Calu3 (cell line): ENCODE data around the gene GTSE1. TPM values are rescaled to one million over a fixed set of nuclear protein-coding genes. Genes with fewer than 3 reads are reported as not detected.

Experiments used
- Bru-seq: library from RNA; stranded (reverse); fragments of 400-500 nt; gene quantifications from one replicate; lab custom pipeline; 2021; lab: Mats Ljungman, UMichigan
- BruChase-seq, 2 experiments: library from RNA; stranded (reverse); fragments of 400-500 nt; gene quantifications; one replicate each; lab custom pipeline; 2021; lab: Mats Ljungman, UMichigan
- BruUV-seq: library from RNA; stranded (reverse); fragments of 400-500 nt; replicated peaks from 2 replicates; lab custom pipeline; 2021; lab: Mats Ljungman, UMichigan
- CTCF ChIA-PET: fragments of 300-600 bp; sonication (Branson Sonifier 250); formaldehyde crosslinking; loops from one replicate; lab custom pipeline; 2022; ENCODE audit warnings: antibody characterized with exemption; lab: Charles Lee
- DNase-seq: peaks from one replicate; pipeline ENCODE4 v3.0.0; 2022
- H3K27ac Mint-ChIP-seq: one replicate; pipeline ENCODE4 v1.8.0; 2022; ENCODE audit warnings: mixed read lengths; ENCODE audit not compliant: unreplicated experiment
- H3K27me3 Mint-ChIP-seq: one replicate; pipeline ENCODE4 v1.8.0; 2022; ENCODE audit warnings: mixed read lengths; ENCODE audit not compliant: unreplicated experiment
- H3K36me3 Mint-ChIP-seq: one replicate; pipeline ENCODE4 v1.8.0; 2022; ENCODE audit warnings: mild to moderate bottlenecking, moderate library complexity, mixed read lengths; ENCODE audit not compliant: insufficient read depth, unreplicated experiment
- H3K4me1 Mint-ChIP-seq: one replicate; pipeline ENCODE4 v1.8.0; 2022; ENCODE audit warnings: mild to moderate bottlenecking, low read depth, mixed read lengths; ENCODE audit not compliant: unreplicated experiment
- H3K4me3 Mint-ChIP-seq: one replicate; pipeline ENCODE4 v1.8.0; 2022; ENCODE audit warnings: mild to moderate bottlenecking, low read depth, moderate library complexity, mixed read lengths; ENCODE audit not compliant: unreplicated experiment
- H3K9me3 Mint-ChIP-seq: one replicate; pipeline ENCODE4 v1.8.0; 2022; ENCODE audit warnings: low read depth, mixed read lengths; ENCODE audit not compliant: unreplicated experiment
- intact Hi-C: fragments of 100-400 bp; cut with micrococcal nuclease; formaldehyde crosslinking; loops from one replicate; pipeline ENCODE4 v1.10.0; 2022; ENCODE audit not compliant: unreplicated experiment
- long read RNA-seq: library from polyadenylated mRNA; stranded (forward); transcript quantifications from one replicate; pipeline ENCODE4 v2.0.0, GENCODE V29; 2022
- total RNA-seq: library from RNA; stranded (reverse); gene quantifications from 2 replicates; pipeline ENCODE4 v1.2.3, GENCODE V29; 2022
- TF ChIP-seq, protein P1 (sequence below): fragments of 200-600 bp; IDR thresholded peaks from one replicate; pipeline ENCODE4 v1.8.0; 2022; ENCODE audit warnings: antibody characterized with exemption; ENCODE audit not compliant: unreplicated experiment

Gene GTSE1
- 48.0 and 53.5 TPM in 2 replicates for total RNA-seq
- Bru-seq, nascent RNA, result percentile 72 among the genes with signal in this experiment
- percentile 81 among the genes with signal in this experiment for BruChase-seq, experiment 1, labeled RNA remaining after a 6-hour chase
- percentile 83 among the genes with signal in this experiment for BruChase-seq, experiment 2, labeled RNA remaining after a 2-hour chase
- long read RNA-seq, transcript GTSE1-201 (12 exons, 3,112 nt), result major isoform, 6 of 25 reads
- long read RNA-seq, partial matches to known transcripts, result 11 of 25 reads
- long read RNA-seq, other reads (novel, unspliced or antisense), result 8 of 25 reads

GRCh38 chr22:46296257-46297150 lies at the start of gene GTSE1:
Gene GTSE1 (plus strand): TSS chr22:46296870. CDS start chr22:46297401, 531 bp downstream.
- CTCF ChIA-PET, result interaction anchor here (0.8 to 1.6 kb wide), 5 partner anchors 11 to 313 kb away, joined by 3 to 8 read pairs (median 4); no protein-coding TSS in a partner anchor
- Mint-ChIP-seq H3K36me3 (peaks cover 54% of the 10 kb centered on the region), H3K4me3 (peak within 1 kb of the TSS; percentile 98), H3K9me3 (peaks cover 3% of the 10 kb centered on the region), H3K27me3 (no peaks in the 10 kb centered on the region), H3K27ac (peak within 1 kb of the TSS; percentile 92), H3K4me1 (peaks cover 27% of the 10 kb centered on the region)
- peak; percentile 96 for DNase-seq
- intact Hi-C loops, result no loop called here
- TF ChIP-seq, protein P1, sequence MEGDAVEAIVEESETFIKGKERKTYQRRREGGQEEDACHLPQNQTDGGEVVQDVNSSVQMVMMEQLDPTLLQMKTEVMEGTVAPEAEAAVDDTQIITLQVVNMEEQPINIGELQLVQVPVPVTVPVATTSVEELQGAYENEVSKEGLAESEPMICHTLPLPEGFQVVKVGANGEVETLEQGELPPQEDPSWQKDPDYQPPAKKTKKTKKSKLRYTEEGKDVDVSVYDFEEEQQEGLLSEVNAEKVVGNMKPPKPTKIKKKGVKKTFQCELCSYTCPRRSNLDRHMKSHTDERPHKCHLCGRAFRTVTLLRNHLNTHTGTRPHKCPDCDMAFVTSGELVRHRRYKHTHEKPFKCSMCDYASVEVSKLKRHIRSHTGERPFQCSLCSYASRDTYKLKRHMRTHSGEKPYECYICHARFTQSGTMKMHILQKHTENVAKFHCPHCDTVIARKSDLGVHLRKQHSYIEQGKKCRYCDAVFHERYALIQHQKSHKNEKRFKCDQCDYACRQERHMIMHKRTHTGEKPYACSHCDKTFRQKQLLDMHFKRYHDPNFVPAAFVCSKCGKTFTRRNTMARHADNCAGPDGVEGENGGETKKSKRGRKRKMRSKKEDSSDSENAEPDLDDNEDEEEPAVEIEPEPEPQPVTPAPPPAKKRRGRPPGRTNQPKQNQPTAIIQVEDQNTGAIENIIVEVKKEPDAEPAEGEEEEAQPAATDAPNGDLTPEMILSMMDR, result no peak
- no TSS peak for BruUV-seq

DNA sequence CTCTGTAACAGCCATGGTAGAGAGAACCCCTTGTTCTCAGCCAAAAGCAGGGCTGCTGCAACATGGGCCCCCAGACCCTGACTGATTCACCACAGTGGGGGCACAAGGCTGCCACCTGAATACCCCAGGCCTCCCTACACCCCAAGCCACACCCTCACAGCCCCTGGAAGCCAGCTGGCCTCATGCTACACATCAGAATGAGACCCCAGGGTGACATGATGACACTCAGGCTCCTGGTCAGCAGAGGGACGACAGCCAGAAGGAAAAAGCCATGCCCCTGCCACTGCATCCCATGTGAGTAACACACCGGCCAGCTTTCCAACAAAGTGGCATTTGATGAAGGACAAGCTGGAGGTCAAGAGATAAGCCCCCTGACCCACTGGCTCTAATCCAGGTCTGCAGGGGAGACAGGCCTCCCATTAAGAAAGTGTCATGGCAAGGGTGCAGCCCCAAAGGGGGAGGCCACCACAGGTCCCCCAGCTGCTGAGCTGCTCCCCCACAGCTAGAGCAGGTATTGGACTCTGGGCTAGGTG lies 49.2 kb upstream of the GTSE1 start:
- no TSS peak for BruUV-seq
- Mint-ChIP-seq H3K27me3 (no peaks in the 10 kb centered on the region), H3K4me1 (peaks cover 11% of the 10 kb centered on the region), H3K9me3 (no peaks in the 10 kb centered on the region), H3K27ac (no peak overlapping the region), H3K4me3 (no peak overlapping the region), H3K36me3 (peaks cover 32% of the 10 kb centered on the region)
- TF ChIP-seq, protein P1, result no peak
- CTCF ChIA-PET, result no interaction called here
- intact Hi-C loops, result no loop called here
- DNase-seq, result no peak

- TF ChIP-seq, protein P1, result no peak
- Mint-ChIP-seq H3K4me1 (peaks cover 11% of the 10 kb centered on the region), H3K36me3 (peaks cover 40% of the 10 kb centered on the region), H3K9me3 (no peaks in the 10 kb centered on the region), H3K27me3 (no peaks in the 10 kb centered on the region), H3K27ac (peak within 1 kb of the TSS; percentile 94), H3K4me3 (peak within 1 kb of the TSS; percentile 99)
- no TSS peak for BruUV-seq
- peak; percentile 94 for DNase-seq
- intact Hi-C loops, result loop anchor here (10.0 kb wide), 1 partner anchor 55 kb away; no protein-coding TSS in a partner anchor
- CTCF ChIA-PET, result interaction anchor here (0.6 kb wide), 1 partner anchor 18 kb away, joined by 4 read pairs; no protein-coding TSS in a partner anchor
These were observed 46.5 kb upstream of the GTSE1 start, which contains the start of gene CDPF1 for GRCh38 chr22:46250035-46250782. Gene CDPF1 (minus strand): TSS chr22:46250293. CDS start chr22:46248284, 2,009 bp downstream.
